NCI-H2196 (cell line): ENCODE results near the gene PADI3.

Source experiments
- DNase-seq: peaks from one replicate; lab custom pipeline; 2025; ENCODE audit not compliant: unreplicated experiment; lab: John Stamatoyannopoulos, UW

The PADI3 gene

GRCh38 chr1:17295292-17295691 lies 46.4 kb downstream of the PADI3 start:
- DNase-seq, result no peak

- no peak for DNase-seq
Measured at GRCh38 chr1:17296086-17296485, 47.2 kb downstream of the PADI3 start.

DNA sequence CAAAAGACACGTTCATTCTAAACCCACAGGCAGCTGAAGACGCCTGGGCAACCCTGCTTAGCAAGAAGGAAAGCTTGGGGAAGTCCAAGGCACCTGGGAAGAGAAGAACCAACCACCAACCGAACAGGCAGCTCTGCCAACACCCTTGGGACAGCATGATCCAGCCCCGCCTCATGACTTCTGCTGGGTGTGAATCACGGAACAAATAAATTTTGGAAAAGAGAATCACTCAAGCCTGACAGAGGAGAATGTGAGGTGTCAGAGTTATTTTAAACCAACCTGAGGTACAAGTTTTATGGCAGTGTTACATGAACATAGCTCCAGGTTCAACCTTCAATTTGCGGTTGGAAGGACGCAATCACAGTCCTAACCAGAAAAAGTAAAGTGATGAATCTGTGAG lies 49.1 kb downstream of the PADI3 start:
- no peak for DNase-seq

DNA sequence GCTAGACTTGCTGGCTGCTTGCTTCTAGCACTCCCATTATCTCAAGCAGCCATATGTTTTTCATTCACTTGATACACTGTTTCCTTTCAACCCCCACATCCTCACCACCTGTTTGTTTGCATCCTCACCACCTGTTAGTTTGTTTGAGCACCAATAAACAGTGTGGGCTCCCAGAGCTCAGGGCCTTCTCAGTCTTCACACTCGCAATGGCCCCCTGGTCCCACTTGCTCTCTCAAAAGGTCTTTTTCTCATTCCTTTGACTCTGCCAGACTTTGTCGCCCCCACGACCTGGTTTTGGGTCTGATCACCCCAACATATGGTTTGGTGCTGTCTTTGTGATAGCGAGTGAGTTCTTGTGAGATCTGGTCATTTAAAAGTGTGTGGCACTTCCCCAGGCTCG lies 52.9 kb downstream of the PADI3 start:
- DNase-seq, result no peak

GRCh38 chr1:17304151-17304825 lies 55.4 kb downstream of the PADI3 start:
- DNase-seq, result no peak

DNA sequence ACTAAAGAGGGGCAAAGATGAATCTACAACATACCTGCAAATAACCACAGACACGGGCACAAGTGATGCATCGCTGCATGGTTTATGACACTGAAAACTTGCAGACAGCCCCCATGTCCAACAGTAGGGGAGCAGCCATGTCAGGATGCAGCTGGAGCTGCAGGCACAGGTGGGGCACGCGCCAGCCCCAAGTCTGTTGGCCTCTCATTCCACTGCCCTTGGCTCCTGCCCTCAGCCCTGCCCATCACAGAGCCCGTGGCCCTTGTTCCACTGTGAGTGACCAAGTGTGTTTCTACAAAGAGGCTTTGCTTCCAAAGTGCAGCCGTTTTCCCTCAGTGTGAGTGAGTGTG lies 55.9 kb downstream of the PADI3 start:
- DNase-seq, result no peak

DNA sequence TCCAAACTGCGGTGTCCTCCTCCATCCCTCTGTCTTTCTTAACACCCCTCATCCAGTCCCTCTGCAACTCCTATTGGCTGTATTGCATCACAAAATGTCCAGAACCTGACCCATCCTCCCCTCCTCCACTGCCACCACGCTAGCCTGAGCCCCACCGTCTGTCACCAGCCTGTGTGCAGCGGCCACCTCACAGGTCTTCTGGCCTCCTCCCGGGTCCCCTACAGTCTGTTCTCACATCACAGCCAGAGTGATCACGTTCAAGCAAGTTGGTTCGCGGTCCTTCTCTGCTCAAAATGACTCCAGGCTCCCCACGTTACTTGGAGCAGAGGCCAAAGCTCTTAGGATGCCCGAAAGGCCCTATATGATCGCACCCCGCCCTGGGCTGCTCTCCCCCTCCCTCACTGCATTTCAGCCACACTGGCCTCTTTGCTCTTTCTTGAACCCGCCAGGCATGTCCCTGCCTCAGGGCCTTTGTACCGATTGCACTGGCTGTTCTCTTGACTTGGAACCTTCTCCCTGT lies 56.7 kb downstream of the PADI3 start:
- no peak for DNase-seq

DNA sequence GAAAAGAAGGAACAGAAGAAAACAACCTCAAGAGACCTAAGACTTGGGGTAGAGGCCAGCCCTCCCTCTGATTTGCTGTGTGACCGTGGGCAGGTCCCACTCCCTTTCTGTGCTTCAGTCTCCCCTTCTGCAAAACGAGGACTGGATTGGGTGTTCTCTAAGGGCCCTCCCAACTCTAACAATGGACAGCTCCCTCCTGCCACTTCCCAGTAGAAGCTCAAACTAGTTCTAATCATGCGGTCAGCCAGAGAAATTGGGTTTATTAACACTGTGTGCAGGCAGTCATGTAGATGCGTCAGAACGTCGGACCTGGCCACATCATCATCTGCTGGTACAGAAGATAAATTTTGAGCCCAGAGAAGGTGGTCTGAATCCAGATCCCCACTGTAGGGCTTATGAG lies 57.5 kb downstream of the PADI3 start:
- DNase-seq, result no peak

- DNase-seq, result no peak
Measured at GRCh38 chr1:17306921-17307320, 58.0 kb downstream of the PADI3 start.

GRCh38 chr1:17307329-17307728 lies 58.4 kb downstream of the PADI3 start:
- DNase-seq, result no peak

GRCh38 chr1:17307946-17308345 lies 59.0 kb downstream of the PADI3 start, which contains the start of gene PADI4:
Gene PADI4, plus strand, starts transcription at chr1:17308197. Its CDS starts 26 bp downstream, at chr1:17308223.
- DNase-seq, result no peak

DNA sequence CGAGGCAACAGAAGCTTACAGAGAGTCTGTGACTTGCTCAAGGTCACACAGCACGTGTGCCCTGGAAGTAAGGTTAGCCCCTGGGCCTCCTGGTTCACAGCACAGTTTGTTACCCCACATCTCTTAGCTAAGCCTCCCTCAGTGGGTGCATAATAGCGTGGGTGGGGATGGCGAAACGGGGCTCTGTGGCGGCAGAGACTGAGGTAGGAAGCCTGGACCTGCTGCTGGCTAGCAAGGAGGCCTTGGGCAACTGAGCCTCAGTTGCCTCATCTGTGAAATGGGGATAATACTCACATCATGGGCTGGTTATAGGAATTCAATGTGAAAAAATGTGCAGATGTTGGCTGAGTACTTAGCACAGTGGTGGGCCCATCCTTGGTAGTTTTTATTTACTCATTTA lies 59.7 kb downstream of the PADI3 start:
- DNase-seq, result no peak

DNA sequence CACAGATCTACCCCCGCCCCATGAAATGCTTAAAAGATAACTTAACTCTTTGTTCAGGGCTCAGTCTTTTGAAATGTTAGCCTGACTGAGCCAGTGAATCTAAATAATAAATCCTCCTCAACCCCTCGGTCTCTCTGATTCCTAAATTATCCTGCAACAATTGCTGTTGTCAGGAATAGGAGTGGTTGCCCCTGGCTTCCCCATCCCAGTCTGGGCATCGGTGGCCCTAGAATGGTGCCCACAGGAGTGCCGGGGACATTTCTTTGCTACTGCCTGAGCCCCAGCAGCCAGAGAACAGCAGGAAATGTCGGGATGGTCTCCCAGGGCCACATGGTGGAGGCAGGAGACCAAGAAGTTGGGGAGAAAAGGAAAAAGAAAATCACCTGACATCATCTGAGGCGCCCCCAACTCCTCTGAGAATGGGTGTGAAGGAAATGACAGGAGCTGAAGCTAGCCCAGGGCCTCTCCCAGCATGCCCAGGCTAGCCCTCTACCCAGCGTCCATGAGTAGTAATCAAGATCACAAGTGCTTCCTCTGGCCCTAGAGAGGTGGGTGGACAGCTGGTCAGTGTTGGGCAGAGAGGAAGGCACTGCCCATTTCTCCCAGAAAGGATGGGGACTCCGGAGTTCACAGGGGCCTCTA lies 60.6 kb downstream of the PADI3 start:
- no peak for DNase-seq

DNA sequence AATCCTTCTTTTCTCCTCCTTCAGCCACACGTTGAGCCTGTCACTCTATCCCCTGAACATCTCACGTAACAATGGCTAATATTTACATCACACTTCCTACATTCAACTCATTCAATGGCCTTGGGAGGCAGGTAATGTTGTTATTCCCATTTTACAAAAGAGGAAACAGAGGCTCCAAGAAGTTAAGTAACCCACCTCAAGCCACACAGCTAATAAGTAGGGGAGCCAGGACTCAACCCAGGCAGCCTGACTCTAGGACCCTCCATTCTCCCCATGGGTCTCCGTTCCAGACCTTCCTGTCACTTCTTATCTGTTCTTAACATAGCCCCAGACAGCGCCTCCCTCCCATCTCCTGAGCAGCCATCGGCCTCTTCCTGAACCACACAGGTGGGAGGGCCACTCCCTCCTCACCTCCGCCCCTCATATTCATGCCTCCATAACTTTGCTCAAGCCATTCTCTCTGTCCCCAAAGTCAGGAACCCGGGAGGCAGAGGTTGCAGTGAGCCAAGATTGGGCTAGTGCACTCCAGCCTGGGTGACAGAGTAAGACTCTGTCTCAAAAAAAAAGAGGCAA lies 61.3 kb downstream of the PADI3 start:
- DNase-seq, result no peak

DNA sequence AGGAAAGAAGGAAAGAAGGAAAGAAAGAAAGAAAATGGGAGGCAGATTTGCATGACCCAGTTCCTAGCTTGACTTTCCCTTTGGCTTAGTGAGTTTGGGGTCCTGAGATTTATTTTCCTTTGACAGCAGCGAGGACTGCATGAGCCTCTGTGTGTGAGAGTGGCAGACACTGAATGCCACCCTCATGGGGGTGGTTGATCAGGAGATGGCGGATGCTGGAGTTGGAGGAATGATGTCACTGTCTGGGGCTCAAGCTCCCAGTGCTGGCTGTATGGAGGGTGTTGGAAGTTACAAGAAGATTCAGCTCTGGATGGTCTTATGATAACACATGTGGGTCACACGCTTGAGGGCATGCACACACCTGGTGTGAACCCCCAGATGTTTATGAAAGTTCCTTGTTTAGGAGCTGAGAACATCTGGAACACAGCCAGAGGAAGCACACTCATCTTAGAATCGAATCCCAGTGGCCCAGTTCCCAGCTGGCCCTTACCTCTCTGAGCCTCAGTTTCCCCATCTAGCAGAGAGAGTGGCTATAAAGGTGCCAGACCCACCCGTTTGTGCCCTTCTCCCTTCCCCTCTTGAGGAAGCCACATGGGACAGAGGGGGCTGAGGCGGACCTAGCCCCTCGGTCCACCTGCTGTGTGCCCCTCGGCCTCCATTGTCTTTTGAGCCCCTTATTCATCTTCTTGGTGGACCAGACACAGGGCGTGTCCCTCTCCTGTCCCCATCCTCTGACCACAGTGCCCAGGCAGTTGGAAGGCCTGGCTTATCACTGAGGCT lies 64.8 kb downstream of the PADI3 start:
- DNase-seq, result no peak

DNA sequence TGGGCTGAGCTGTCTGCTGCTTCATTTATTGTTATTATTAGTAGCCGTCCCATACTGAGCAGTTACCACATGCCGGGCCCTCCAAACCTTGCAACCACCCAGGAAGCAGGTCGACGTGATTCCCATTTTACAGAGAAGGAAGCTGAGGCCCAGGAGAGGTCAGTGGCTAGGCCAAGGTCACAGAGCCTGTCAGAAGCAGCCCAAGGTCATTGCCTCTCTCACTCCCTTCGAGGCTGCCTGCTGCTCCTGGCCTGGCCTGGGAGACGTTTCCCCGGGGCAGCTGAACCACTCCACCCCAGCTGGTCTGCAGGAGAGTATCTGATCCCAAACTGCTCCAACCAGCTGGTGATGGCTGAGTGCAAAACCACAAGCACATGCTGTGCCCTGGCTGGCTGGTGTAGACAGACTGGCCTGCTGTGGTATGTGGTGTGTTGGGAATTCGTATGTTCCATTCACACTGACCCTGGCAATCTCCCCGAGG lies 65.6 kb downstream of the PADI3 start:
- no peak for DNase-seq

DNA sequence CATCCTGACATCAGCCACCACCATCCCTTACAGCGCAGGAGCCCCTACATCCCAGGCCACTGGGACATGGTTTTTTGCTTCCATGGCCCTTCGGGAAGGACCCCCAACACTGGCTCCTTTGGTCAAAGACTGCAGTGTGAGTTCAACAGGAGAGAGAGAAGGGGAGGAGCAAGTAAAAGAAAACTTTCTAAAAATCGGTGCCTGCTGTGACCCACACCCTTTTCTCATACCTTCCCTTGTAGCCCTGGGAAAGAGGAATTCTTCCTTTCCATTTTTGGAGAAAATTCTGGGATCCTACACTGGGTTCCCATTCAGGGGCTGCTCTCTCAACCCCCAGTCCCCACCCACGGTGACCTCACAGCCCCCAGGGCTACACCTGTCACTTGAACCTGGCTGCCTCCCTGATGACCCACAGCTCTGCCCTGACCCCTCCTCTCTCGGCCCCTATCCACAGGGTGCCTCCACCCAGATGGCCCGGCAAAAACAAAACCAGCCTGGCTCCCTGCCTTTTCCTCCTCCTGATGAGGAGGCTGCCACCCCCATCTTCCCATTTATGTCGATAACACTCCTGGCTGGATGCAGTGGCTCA lies 66.7 kb downstream of the PADI3 start:
- no peak for DNase-seq

- no peak for DNase-seq
Measured at GRCh38 chr1:17316704-17317103, 67.8 kb downstream of the PADI3 start.

DNA sequence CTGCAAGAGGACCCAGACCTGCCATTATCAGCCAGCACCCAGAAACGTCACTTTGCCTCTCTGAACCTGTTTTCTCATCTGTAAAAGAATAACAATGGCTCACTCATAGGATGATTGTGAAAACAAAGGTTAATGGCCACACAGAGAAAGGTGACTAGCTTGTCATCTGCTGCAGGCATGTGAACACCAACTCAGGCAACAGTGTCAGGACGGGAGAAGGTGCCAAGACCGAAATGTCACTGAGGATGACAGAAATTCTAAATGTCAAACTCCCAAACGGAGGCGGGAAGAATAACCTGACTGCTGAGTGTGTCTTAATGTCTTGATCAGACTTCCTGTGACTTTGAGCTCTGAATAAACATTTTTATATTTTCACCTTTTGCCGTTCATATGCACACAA lies 69.4 kb downstream of the PADI3 start:
- DNase-seq, result no peak

GRCh38 chr1:17319561-17320350 lies 70.9 kb downstream of the PADI3 start:
- DNase-seq, result no peak
